Keratinocyte (primary cell): Measurements from ENCODE around the gene PLA2G6. TPM values are rescaled to one million over a fixed set of nuclear protein-coding genes. Genes with fewer than 3 reads are reported as not detected.
A peak's percentile ranks its signal among the peaks of the same experiment; 100 is the strongest.
"Not testable (repeated sequence)": the region's sequence is repeated elsewhere in the genome, so short reads cannot be mapped to it uniquely, and the experiment has no call there.

Source experiments
- DNase-seq: peaks from one replicate; pipeline ENCODE4 v3.0.0-alpha.2; 2011; ENCODE audit warnings: low read depth, missing footprints, low spot score
- FAIRE-seq: peaks from 2 replicates; lab custom pipeline; 2011; peaks lifted over from hg19 to GRCh38; lab: Jason Lieb, UNC
- H2AFZ ChIP-seq: 2 replicates; pipeline ENCODE4 v1.6.0; 2012; ENCODE audit warnings: low read length, control low read depth, inconsistent platforms; ENCODE audit not compliant: control insufficient read depth
- H3K27ac ChIP-seq: 2 replicates; pipeline ENCODE4 v1.5.1; 2011; ENCODE audit warnings: low read length; ENCODE audit not compliant: control insufficient read depth, insufficient read depth
- H3K27me3 ChIP-seq: 3 replicates; pipeline ENCODE4 v1.6.0; 2011; ENCODE audit warnings: low read length; ENCODE audit not compliant: control insufficient read depth, insufficient read depth; ENCODE audit errors: extremely low read depth
- H3K36me3 ChIP-seq, 2 experiments: 2 replicates in 1 of 2; 3 replicates in 1 of 2; pipeline ENCODE4 v1.5.1; 2011; ENCODE audit warnings: low read length in 2 of 2, mild to moderate bottlenecking in 1 of 2; ENCODE audit not compliant: control insufficient read depth in 2 of 2, insufficient read depth in 2 of 2; ENCODE audit errors: extremely low read depth in 1 of 2
- H3K4me1 ChIP-seq: 3 replicates; pipeline ENCODE4 v1.5.1; 2011; ENCODE audit warnings: low read length; ENCODE audit not compliant: control insufficient read depth, insufficient read depth; ENCODE audit errors: extremely low read depth
- H3K4me2 ChIP-seq: 3 replicates; pipeline ENCODE4 v1.6.0; 2011; ENCODE audit warnings: low read depth, low read length; ENCODE audit not compliant: control insufficient read depth, insufficient read depth; ENCODE audit errors: extremely low read depth
- H3K4me3 ChIP-seq, 3 experiments: fragments of 200-600 bp in 1 of 3; sonication (generic) in 1 of 3; 2 replicates in 2 of 3; 3 replicates in 1 of 3; pipeline ENCODE4 v1.5.1; 2011 to 2016; ENCODE audit warnings: low read length in 3 of 3, mild to moderate bottlenecking in 3 of 3, control low read depth in 2 of 3, inconsistent platforms in 1 of 3, low read depth in 1 of 3, mixed read lengths in 1 of 3, mixed run types in 1 of 3, moderate library complexity in 1 of 3; ENCODE audit not compliant: control insufficient read depth in 2 of 3, insufficient read depth in 2 of 3; ENCODE audit errors: extremely low read depth in 1 of 3
- H3K79me2 ChIP-seq: 2 replicates; pipeline ENCODE4 v1.6.0; 2012; ENCODE audit warnings: low read length; ENCODE audit not compliant: control insufficient read depth, insufficient read depth
- H3K9ac ChIP-seq: 3 replicates; pipeline ENCODE4 v1.6.0; 2011; ENCODE audit warnings: low read length; ENCODE audit not compliant: control insufficient read depth, insufficient read depth; ENCODE audit errors: extremely low read depth
- H3K9me1 ChIP-seq: 3 replicates; pipeline ENCODE4 v1.6.0; 2011; ENCODE audit warnings: low read length; ENCODE audit not compliant: control insufficient read depth, insufficient read depth; ENCODE audit errors: extremely low read depth
- H3K9me3 ChIP-seq: 2 replicates; pipeline ENCODE4 v1.5.1; 2012; ENCODE audit warnings: low read depth, low read length; ENCODE audit not compliant: control insufficient read depth
- H4K20me1 ChIP-seq: 3 replicates; pipeline ENCODE4 v1.6.0; 2011; ENCODE audit warnings: low read length; ENCODE audit not compliant: control insufficient read depth, insufficient read depth; ENCODE audit errors: extremely low read depth
- EZH2 ChIP-seq: IDR thresholded peaks from one replicate; pipeline ENCODE4 v1.6.1; 2012; ENCODE audit warnings: inconsistent platforms, mild to moderate bottlenecking, low read length, moderate library complexity
- dilution Hi-C: fragments of 300-500 bp; cut with MboI; formaldehyde crosslinking; loops from one replicate; pipeline ENCODE4 v1.7.0; 2020; ENCODE audit warnings: low sequenced_read_pairs; ENCODE audit not compliant: extremely low pct_ligation_motif_present
- polyA plus RNA-seq, 5 experiments: library from polyadenylated mRNA; depleted of rRNA in 3 of 5; stranded (reverse) in 3 of 5; stranded (forward) in 1 of 5; unstranded in 1 of 5; fragments of >200 nt; gene quantifications; 1 replicate in 1 of 5; 2 replicates in 3 of 5; 3 replicates in 1 of 5; pipeline versions ENCODE4 v1.2.1 to v1.2.3, GENCODE V29; 2011 to 2012; ENCODE audit warnings: missing spikeins in 2 of 5, low read depth in 1 of 5, low replicate concordance in 1 of 5
- TF ChIP-seq, protein P1 (sequence below), 3 experiments: IDR thresholded peaks in 1 of 3; conservative IDR thresholded peaks in 1 of 3; optimal IDR thresholded peaks in 1 of 3; 2 replicates in 2 of 3; 3 replicates in 1 of 3; pipeline versions ENCODE3 to v1.5.1; 2011; ENCODE audit warnings: low read length in 3 of 3, mild to moderate bottlenecking in 3 of 3, moderate library complexity in 2 of 3, control low read depth in 1 of 3, inconsistent platforms in 1 of 3; ENCODE audit not compliant: insufficient read depth in 2 of 3; ENCODE audit errors: extremely low read depth in 1 of 3

The PLA2G6 gene
- polyA plus RNA-seq, 1 donor (not counting 4 experiments of a cell fraction or from before 2014, with no cell fraction given): 5.2 TPM

- peak overlapping the region; percentile 49 for H3K27ac ChIP-seq
- FAIRE-seq (peak; percentile 49), DNase-seq (no peak)
- H3K4me2 ChIP-seq: peak overlapping the region; percentile 58
- H3K4me3 ChIP-seq: no peak overlapping the region
- no peaks in the 10 kb centered on the region for H4K20me1 ChIP-seq
- H3K4me1 ChIP-seq: peaks cover 51% of the 10 kb centered on the region
- dilution Hi-C loops: no loop called here
- H3K9me1 ChIP-seq: no peaks in the 10 kb centered on the region
- no peak overlapping the region for H2AFZ ChIP-seq
- H3K9me3 ChIP-seq: no peaks in the 10 kb centered on the region
- no peaks in the 10 kb centered on the region for H3K79me2 ChIP-seq
- no peaks in the 10 kb centered on the region for H3K27me3 ChIP-seq
- TF ChIP-seq, protein P1, sequence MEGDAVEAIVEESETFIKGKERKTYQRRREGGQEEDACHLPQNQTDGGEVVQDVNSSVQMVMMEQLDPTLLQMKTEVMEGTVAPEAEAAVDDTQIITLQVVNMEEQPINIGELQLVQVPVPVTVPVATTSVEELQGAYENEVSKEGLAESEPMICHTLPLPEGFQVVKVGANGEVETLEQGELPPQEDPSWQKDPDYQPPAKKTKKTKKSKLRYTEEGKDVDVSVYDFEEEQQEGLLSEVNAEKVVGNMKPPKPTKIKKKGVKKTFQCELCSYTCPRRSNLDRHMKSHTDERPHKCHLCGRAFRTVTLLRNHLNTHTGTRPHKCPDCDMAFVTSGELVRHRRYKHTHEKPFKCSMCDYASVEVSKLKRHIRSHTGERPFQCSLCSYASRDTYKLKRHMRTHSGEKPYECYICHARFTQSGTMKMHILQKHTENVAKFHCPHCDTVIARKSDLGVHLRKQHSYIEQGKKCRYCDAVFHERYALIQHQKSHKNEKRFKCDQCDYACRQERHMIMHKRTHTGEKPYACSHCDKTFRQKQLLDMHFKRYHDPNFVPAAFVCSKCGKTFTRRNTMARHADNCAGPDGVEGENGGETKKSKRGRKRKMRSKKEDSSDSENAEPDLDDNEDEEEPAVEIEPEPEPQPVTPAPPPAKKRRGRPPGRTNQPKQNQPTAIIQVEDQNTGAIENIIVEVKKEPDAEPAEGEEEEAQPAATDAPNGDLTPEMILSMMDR (optimal IDR thresholded peaks at IDR 0.05 in 1 of 3, IDR thresholded peaks at IDR 0.05 in 1 of 3, conservative IDR thresholded peaks at IDR 0.05 in 1 of 3; ENCODE audit: extremely low read depth in 1 of 3, insufficient read depth in 2 of 3, low read length in 3 of 3): no peak
- TF ChIP-seq EZH2: no peak
- peak overlapping the region; percentile 33 for H3K9ac ChIP-seq
- no peaks in the 10 kb centered on the region for H3K36me3 ChIP-seq
Observed at GRCh38 chr22:38177926-38178604, 3.6 kb downstream of the PLA2G6 start.

DNA sequence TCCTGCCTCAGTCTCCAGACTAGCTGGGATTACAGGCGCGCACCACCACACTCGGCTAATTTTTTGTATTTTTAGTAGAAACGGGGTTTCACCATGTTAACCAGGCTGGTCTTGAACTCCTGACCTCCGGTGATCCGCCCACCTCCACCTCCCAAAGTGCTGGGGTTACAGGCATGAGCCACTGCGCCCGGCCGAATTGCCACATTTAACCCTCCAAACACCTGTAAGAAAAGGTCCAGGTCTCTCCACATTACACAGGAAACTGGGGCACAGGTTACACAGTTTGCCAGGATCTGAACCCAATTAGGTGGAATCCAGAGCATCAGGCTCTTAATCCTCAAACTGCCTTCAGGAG lies 4.1 kb downstream of the PLA2G6 start:
- H3K79me2 ChIP-seq, H3K9me1 ChIP-seq, H3K36me3 ChIP-seq, H3K9me3 ChIP-seq, H3K4me2 ChIP-seq, H4K20me1 ChIP-seq, H2AFZ ChIP-seq, FAIRE-seq, DNase-seq, dilution Hi-C loops, H3K27me3 ChIP-seq, H3K4me3 ChIP-seq: not testable (repeated sequence)
- peak overlapping the region; percentile 33 for H3K9ac ChIP-seq
- peaks cover 56% of the 10 kb centered on the region for H3K4me1 ChIP-seq
- H3K27ac ChIP-seq: peak overlapping the region; percentile 49

- TF ChIP-seq EZH2: no peak
- Histone ChIP-seq H2AFZ (no peak overlapping the region), H3K36me3 (no peaks in the 10 kb centered on the region), H3K27me3 (no peaks in the 10 kb centered on the region), H3K79me2 (no peaks in the 10 kb centered on the region), H3K9me3 (no peaks in the 10 kb centered on the region), H3K4me1 (peaks cover 58% of the 10 kb centered on the region), H3K27ac (no peak overlapping the region), H3K9me1 (no peaks in the 10 kb centered on the region), H3K4me3 (no peak overlapping the region), H4K20me1 (no peaks in the 10 kb centered on the region), H3K4me2 (no peak overlapping the region), H3K9ac (no peak overlapping the region)
- no peak for DNase-seq
- no peak for FAIRE-seq
- dilution Hi-C loops: no loop called here
Observed at GRCh38 chr22:38177044-38177443, 4.6 kb downstream of the PLA2G6 start.
